GM08714 (cell line): ENCODE results near the gene TMEM82.
"Not testable (repeated sequence)": the region's sequence is repeated elsewhere in the genome, so short reads cannot be mapped to it uniquely, and the experiment has no call there.

ENCODE experiments used
- H3K4me3 ChIP-seq: fragments of 200-500 bp; sonication (Bioruptor generic); 2 replicates; pipeline ENCODE4 v1.5.1; 2014; ENCODE audit warnings: mild to moderate bottlenecking, low read length, inconsistent platforms
- ZNF274 ChIP-seq: IDR thresholded peaks from 2 replicates; pipeline ENCODE4 v1.6.1; 2012; ENCODE audit warnings: mild to moderate bottlenecking, low read depth, low read length

The TMEM82 gene

GRCh38 chr1:15742339-15742801 is at the start of gene TMEM82:
TMEM82 (plus strand) TSS chr1:15742499; CDS start chr1:15742560, 61 bp downstream.
- TF ChIP-seq ZNF274 = no peak
- H3K4me3 ChIP-seq = no peak within 1 kb of the TSS

- TF ChIP-seq ZNF274 = no peak
- H3K4me3 ChIP-seq = no peak overlapping the region
Measured at GRCh38 chr1:15693371-15693770, 48.9 kb upstream of the TMEM82 start.

- peak overlapping the region; percentile 55 for H3K4me3 ChIP-seq
- no peak for TF ChIP-seq ZNF274
Measured at GRCh38 chr1:15696956-15697521, 45.3 kb upstream of the TMEM82 start.

- TF ChIP-seq ZNF274 = no peak
- H3K4me3 ChIP-seq = peak overlapping the region; percentile 55; the same call in 1 of the 2 replicates
Measured at GRCh38 chr1:15698201-15698600, 44.1 kb upstream of the TMEM82 start.

- not testable (repeated sequence) for H3K4me3 ChIP-seq
Measured at GRCh38 chr1:15699321-15699720, 43.0 kb upstream of the TMEM82 start.

GRCh38 chr1:15700508-15700907 is 41.8 kb upstream of the TMEM82 start:
- no peak for TF ChIP-seq ZNF274
- H3K4me3 ChIP-seq = no peak overlapping the region

- H3K4me3 ChIP-seq = no peak overlapping the region
- no peak for TF ChIP-seq ZNF274
Measured at GRCh38 chr1:15701784-15702183, 40.5 kb upstream of the TMEM82 start.

- TF ChIP-seq ZNF274 = no peak
- H3K4me3 ChIP-seq = no peak overlapping the region
Measured at GRCh38 chr1:15702722-15703550, 39.4 kb upstream of the TMEM82 start.

- H3K4me3 ChIP-seq = no peak overlapping the region
- no peak for TF ChIP-seq ZNF274
Measured at GRCh38 chr1:15703562-15703961, 38.7 kb upstream of the TMEM82 start.

GRCh38 chr1:15704526-15705183 is 37.6 kb upstream of the TMEM82 start:
- TF ChIP-seq ZNF274 = no peak

GRCh38 chr1:15705184-15705566 is 37.1 kb upstream of the TMEM82 start:
- no peak for TF ChIP-seq ZNF274
- H3K4me3 ChIP-seq = no peak overlapping the region

More at GRCh38 chr1:15704526-15705183, 37.6 kb upstream of the TMEM82 start:
- no peak overlapping the region for H3K4me3 ChIP-seq

GRCh38 chr1:15706751-15707150 is 35.5 kb upstream of the TMEM82 start:
- no peak for TF ChIP-seq ZNF274
- H3K4me3 ChIP-seq = no peak overlapping the region

GRCh38 chr1:15707239-15707925 is 34.9 kb upstream of the TMEM82 start:
- TF ChIP-seq ZNF274 = no peak
- no peak overlapping the region for H3K4me3 ChIP-seq

GRCh38 chr1:15708486-15709137 is 33.7 kb upstream of the TMEM82 start:
- no peak for TF ChIP-seq ZNF274
- H3K4me3 ChIP-seq = no peak overlapping the region
